Activated CD8-positive, alpha-beta memory T cell treated with anti-CD3 and anti-CD28 coated beads for 4 hours (primary cell): ENCODE measurements around the gene GSG1L2.

Experiments used
- DNase-seq, 2 donors: peaks; one replicate each; pipeline ENCODE4 v3.0.0-alpha.2; 2020; ENCODE audit warnings: low read depth in 2 of 2

GSG1L2 gene

GRCh38 chr17:9821921-9822320 is at the start of gene GSG1L2:
Gene GSG1L2, minus strand, starts transcription at chr17:9822079. Its CDS starts 8 bp downstream, at chr17:9822071.
- DNase-seq = no peak

- DNase-seq = no peak
Measured at GRCh38 chr17:9868552-9868951, 46.7 kb upstream of the GSG1L2 start.

GRCh38 chr17:9865586-9865985 is 43.7 kb upstream of the GSG1L2 start:
- DNase-seq = no peak

GRCh38 chr17:9862949-9863348 is 41.1 kb upstream of the GSG1L2 start:
- DNase-seq = no peak

- DNase-seq = no peak
Measured at GRCh38 chr17:9862220-9862619, 40.3 kb upstream of the GSG1L2 start.

GRCh38 chr17:9860851-9861250 is 39.0 kb upstream of the GSG1L2 start:
- no peak for DNase-seq

- DNase-seq = no peak
Measured at GRCh38 chr17:9859781-9860180, 37.9 kb upstream of the GSG1L2 start.

GRCh38 chr17:9855036-9855435 is 33.2 kb upstream of the GSG1L2 start:
- DNase-seq = no peak

- no peak for DNase-seq
Measured at GRCh38 chr17:9854255-9854654, 32.4 kb upstream of the GSG1L2 start.

- no peak for DNase-seq
Measured at GRCh38 chr17:9850151-9850550, 28.3 kb upstream of the GSG1L2 start.

GRCh38 chr17:9845306-9845705 is 23.4 kb upstream of the GSG1L2 start:
- DNase-seq = no peak

- DNase-seq = no peak
Measured at GRCh38 chr17:9844153-9844552, 22.3 kb upstream of the GSG1L2 start.

GRCh38 chr17:9843152-9844010 is 21.5 kb upstream of the GSG1L2 start:
- DNase-seq = no peak

GRCh38 chr17:9842057-9842758 is 20.3 kb upstream of the GSG1L2 start:
- no peak for DNase-seq

GRCh38 chr17:9839433-9839832 is 17.6 kb upstream of the GSG1L2 start:
- no peak for DNase-seq

GRCh38 chr17:9837551-9838471 is 15.9 kb upstream of the GSG1L2 start:
- DNase-seq = no peak

- no peak for DNase-seq
Measured at GRCh38 chr17:9833922-9834321, 12.0 kb upstream of the GSG1L2 start.

GRCh38 chr17:9830711-9831110 is 8.8 kb upstream of the GSG1L2 start:
- no peak for DNase-seq

GRCh38 chr17:9829343-9829742 is 7.5 kb upstream of the GSG1L2 start:
- no peak for DNase-seq

GRCh38 chr17:9828296-9829295 is 6.7 kb upstream of the GSG1L2 start:
- no peak for DNase-seq

- no peak for DNase-seq
Measured at GRCh38 chr17:9825641-9826150, 3.8 kb upstream of the GSG1L2 start, which contains the start of gene GLP2R. Gene GLP2R, plus strand, starts transcription at chr17:9825924. Its CDS starts 140 bp downstream, at chr17:9826064.
